Kidney (tissue), 14 donors: ENCODE data around the gene PHF21A. TPM values are rescaled to one million over a fixed set of nuclear protein-coding genes. Genes with fewer than 3 reads are reported as not detected.

Experiments
- DNase-seq, 5 donors: peaks; one replicate each; pipeline ENCODE4 v3.0.0-alpha.2; 2013 to 2020
- FAIRE-seq: peaks from 2 replicates; lab custom pipeline; 2012; peaks lifted over from hg19 to GRCh38; lab: Jason Lieb, UNC
- H3K27ac ChIP-seq, 2 donors: one replicate each; pipeline ENCODE4 v1.7.0; 2013; ENCODE audit warnings: low read depth in 2 of 2, low read length in 2 of 2, inconsistent platforms in 1 of 2
- H3K27me3 ChIP-seq: one replicate; pipeline ENCODE4 v1.7.1; 2013; ENCODE audit warnings: low read length, inconsistent platforms; ENCODE audit not compliant: control insufficient read depth, insufficient read depth
- H3K36me3 ChIP-seq, 3 donors: one replicate each; pipeline versions ENCODE4 v1.7.0 to v1.7.1; 2013; ENCODE audit warnings: low read length in 3 of 3, control low read depth in 1 of 3, inconsistent platforms in 1 of 3; ENCODE audit not compliant: insufficient read depth in 3 of 3, control insufficient read depth in 2 of 3
- H3K4me1 ChIP-seq, 3 donors: one replicate each; pipeline versions ENCODE4 v1.7.0 to v1.7.1; 2013; ENCODE audit warnings: low read length in 3 of 3, inconsistent platforms in 1 of 3, low read depth in 1 of 3; ENCODE audit not compliant: control insufficient read depth in 2 of 3, insufficient read depth in 2 of 3
- H3K4me3 ChIP-seq, 3 donors: one replicate each; pipeline versions ENCODE4 v1.7.0 to v1.8.1; 2013; ENCODE audit warnings: low read length in 3 of 3, control low read depth in 1 of 3, inconsistent platforms in 1 of 3
- H3K9ac ChIP-seq, 3 donors: one replicate each; pipeline versions ENCODE4 v1.7.0 to v1.7.1; 2013; ENCODE audit warnings: low read length in 3 of 3, control low read depth in 1 of 3, inconsistent platforms in 1 of 3
- H3K9me3 ChIP-seq, 3 donors: one replicate each; pipeline versions ENCODE4 v1.7.0 to v1.7.1; 2013; ENCODE audit warnings: low read length in 3 of 3, control low read depth in 1 of 3, inconsistent platforms in 1 of 3; ENCODE audit not compliant: control insufficient read depth in 2 of 3, insufficient read depth in 1 of 3
- intact Hi-C: fragments of 100-400 bp; cut with DNase I; formaldehyde crosslinking; loops from one replicate; pipeline ENCODE4 v1.11.1; 2022
- polyA plus RNA-seq: library from polyadenylated mRNA; stranded (reverse); fragments of 350-450 nt; fragmentation: Illumina TruSeq; extraction: RNeasy Lipid Tissue Mini Kit (QIAGEN cat#74804); gene quantifications from one replicate; pipeline ENCODE4 v1.2.3, GENCODE V29; 2014; ENCODE audit warnings: low read depth, low replicate concordance; ENCODE audit not compliant: insufficient read depth
- total RNA-seq: library from RNA; stranded (reverse); fragmentation: NEBNext Ultra II Directional; extraction: Animal tissue kit (Norgen Biotek cat#: 25700); gene quantifications from one replicate; pipeline ENCODE4 v1.2.1, GENCODE V29; 2021
- TF ChIP-seq, protein P1 (sequence below): IDR thresholded peaks from 3 replicates; pipeline ENCODE4 v1.5.1; 2012; ENCODE audit warnings: mild to moderate bottlenecking, moderate library complexity, borderline replicate concordance; ENCODE audit not compliant: insufficient read depth; ENCODE audit errors: extremely low read depth
- donor health status: control.
- donor health status: control.
- donor health status: control.
- donor health status: control.
- donor health status: control.
- donor health status: DM: yes; HTN: yes; CAD: no.
- donor health status: Normal renal cell carcinoma (clear cell type).

Gene PHF21A
- total and polyA plus RNA-seq, 2 donors from 2014 or later = 9.6 to 48.2 TPM

DNA sequence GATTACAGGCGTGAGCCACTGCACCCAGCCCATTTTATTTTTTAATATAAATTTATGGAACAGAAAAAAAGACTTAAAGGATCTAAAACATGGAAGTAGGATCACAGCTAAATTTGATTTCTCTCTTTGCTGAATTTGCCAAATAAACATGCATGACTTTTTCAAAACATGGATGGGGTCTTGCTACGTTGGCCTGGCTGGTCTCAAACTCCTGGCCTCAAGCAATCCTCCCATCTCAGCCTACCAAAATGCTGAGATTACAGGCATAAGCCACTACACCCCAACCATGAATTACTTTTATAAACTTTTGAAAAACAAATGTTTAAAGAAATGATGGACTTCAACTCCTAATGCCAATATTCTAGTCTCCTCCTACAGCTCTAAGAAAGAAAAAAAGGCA, 61.2 kb downstream of the PHF21A start:
- Histone ChIP-seq H3K27me3 (no peaks in the 10 kb centered on the region), H3K4me3 (no peak overlapping the region), H3K9ac (no peak overlapping the region), H3K9me3 (no peaks in the 10 kb centered on the region), H3K27ac (no peak overlapping the region), H3K4me1 (peaks cover 0 to 2% (median 0%) of the 10 kb centered on the region in 3 donors), H3K36me3 (no peaks in the 10 kb centered on the region)
- FAIRE-seq (no peak), DNase-seq (no peak)
- TF ChIP-seq, protein P1, sequence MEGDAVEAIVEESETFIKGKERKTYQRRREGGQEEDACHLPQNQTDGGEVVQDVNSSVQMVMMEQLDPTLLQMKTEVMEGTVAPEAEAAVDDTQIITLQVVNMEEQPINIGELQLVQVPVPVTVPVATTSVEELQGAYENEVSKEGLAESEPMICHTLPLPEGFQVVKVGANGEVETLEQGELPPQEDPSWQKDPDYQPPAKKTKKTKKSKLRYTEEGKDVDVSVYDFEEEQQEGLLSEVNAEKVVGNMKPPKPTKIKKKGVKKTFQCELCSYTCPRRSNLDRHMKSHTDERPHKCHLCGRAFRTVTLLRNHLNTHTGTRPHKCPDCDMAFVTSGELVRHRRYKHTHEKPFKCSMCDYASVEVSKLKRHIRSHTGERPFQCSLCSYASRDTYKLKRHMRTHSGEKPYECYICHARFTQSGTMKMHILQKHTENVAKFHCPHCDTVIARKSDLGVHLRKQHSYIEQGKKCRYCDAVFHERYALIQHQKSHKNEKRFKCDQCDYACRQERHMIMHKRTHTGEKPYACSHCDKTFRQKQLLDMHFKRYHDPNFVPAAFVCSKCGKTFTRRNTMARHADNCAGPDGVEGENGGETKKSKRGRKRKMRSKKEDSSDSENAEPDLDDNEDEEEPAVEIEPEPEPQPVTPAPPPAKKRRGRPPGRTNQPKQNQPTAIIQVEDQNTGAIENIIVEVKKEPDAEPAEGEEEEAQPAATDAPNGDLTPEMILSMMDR = no peak
- intact Hi-C loops = no loop called here

DNA sequence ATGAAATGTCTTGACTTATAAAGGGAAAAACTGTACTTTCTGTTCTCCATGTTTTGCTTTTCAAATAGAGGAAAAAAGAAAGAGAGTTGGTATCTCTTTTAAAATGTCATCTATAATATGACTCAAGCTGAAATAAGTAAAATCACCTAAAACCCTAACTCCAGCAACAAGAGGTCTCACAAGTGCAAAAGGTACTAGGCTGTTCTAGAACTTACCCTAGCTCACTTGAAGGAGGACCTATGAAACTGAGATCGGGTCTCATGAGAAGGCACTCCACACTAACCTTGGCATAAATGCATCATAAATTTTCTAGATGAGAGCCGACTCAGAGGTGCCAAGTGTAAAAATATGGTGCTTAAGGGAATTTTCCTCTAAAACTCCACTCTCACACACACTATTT, 63.8 kb downstream of the PHF21A start:
- FAIRE-seq (no peak), DNase-seq (no peak)
- Histone ChIP-seq H3K36me3 (no peaks in the 10 kb centered on the region), H3K4me3 (no peak overlapping the region), H3K9ac (no peak overlapping the region), H3K27ac (no peak overlapping the region), H3K9me3 (no peaks in the 10 kb centered on the region), H3K4me1 (peaks cover 0 to 2% (median 0%) of the 10 kb centered on the region in 3 donors), H3K27me3 (no peaks in the 10 kb centered on the region)
- intact Hi-C loops = no loop called here
- TF ChIP-seq, protein P1 = no peak

- H3K27ac ChIP-seq = no peak overlapping the region
- H3K4me3 ChIP-seq = no peak overlapping the region
- H3K9ac ChIP-seq = no peak overlapping the region
- no peaks in the 10 kb centered on the region for H3K36me3 ChIP-seq
- TF ChIP-seq, protein P1 = no peak
- peaks cover 0 to 4% (median 0%) of the 10 kb centered on the region in 3 donors for H3K4me1 ChIP-seq
- FAIRE-seq (no peak), DNase-seq (no peak)
- H3K9me3 ChIP-seq = no peaks in the 10 kb centered on the region
- intact Hi-C loops = no loop called here
- no peaks in the 10 kb centered on the region for H3K27me3 ChIP-seq
Observed at GRCh38 chr11:46055371-46055770, 65.9 kb downstream of the PHF21A start.

DNA sequence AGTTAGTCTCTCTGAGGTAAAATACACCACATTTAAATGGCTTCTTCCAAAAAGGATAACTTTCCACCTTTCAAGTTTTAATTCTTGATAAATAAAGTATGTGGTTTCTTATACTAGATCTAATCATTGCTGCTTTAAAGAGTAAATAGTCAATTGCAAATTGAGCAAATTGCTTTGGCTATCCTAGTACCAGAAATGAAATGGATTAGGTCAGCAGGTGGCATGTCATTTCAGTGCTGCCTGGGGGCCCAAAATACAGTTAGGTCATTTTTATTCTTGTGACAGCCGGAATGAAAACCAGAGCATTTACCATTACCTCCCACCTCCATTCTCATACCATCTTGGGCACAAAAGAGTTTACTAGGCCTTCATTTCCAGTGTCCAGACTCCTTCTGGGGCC, 70.2 kb downstream of the PHF21A start:
- TF ChIP-seq, protein P1 = no peak
- Histone ChIP-seq H3K4me3 (no peak overlapping the region), H3K36me3 (no peaks in the 10 kb centered on the region), H3K9ac (no peak overlapping the region), H3K27me3 (no peaks in the 10 kb centered on the region), H3K9me3 (no peaks in the 10 kb centered on the region), H3K27ac (no peak overlapping the region), H3K4me1 (peaks cover 0 to 4% (median 0%) of the 10 kb centered on the region in 3 donors)
- FAIRE-seq (no peak), DNase-seq (no peak)
- intact Hi-C loops = no loop called here
